ENCODE data around the gene MDFIC. TPM values are rescaled to one million over a fixed set of nuclear protein-coding genes. Genes with fewer than 3 reads are reported as not detected.

The MDFIC gene
- total RNA-seq, 1 donor from 2014 or later, result 5.4 TPM

DNA sequence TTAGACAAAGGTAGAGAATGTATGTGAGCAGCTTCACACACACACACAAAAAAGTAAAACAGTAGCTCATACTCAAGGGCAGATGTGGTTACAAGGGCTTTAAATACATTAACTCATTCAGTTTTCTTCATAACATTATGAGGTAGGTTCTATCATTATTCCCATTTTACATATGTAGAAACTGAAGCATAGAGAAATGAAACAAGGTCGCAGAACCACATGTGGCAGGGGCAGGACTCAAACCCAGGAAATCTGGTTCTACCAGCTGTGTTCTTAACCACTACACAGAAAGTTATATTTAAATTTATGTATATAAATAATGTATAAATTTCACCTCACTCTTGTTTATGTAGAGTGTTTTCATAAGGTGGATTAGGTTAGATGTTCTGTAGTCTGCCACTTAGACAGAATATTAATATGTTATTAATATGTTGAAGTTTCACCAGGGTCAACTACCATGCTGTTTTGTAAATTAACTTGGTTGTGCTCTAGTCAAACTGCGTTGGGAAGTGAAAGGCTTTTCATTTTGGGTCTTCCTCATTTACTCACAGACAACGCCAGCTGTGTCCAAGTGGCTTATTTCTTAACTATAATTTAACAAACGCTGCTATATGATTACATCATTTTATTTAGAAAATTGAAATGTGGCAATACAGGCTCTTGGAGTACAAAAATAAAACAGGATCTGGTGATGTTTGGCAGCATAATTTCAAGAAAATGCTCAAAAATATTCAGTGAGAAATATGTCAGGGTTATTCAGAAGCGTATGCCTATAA, 138.4 kb downstream of the MDFIC start:
- Mint-ChIP-seq H3K27me3 (no peaks in the 10 kb centered on the region), H3K27ac (no peak overlapping the region), H3K4me3 (ENCODE audit: low read depth) (no peak overlapping the region), H3K9me3 (ENCODE audit: low read depth) (no peaks in the 10 kb centered on the region), H3K36me3 (ENCODE audit: insufficient read depth) (no peaks in the 10 kb centered on the region), H3K4me1 (ENCODE audit: low read depth) (no peaks in the 10 kb centered on the region)
- TF ChIP-seq, protein P1, sequence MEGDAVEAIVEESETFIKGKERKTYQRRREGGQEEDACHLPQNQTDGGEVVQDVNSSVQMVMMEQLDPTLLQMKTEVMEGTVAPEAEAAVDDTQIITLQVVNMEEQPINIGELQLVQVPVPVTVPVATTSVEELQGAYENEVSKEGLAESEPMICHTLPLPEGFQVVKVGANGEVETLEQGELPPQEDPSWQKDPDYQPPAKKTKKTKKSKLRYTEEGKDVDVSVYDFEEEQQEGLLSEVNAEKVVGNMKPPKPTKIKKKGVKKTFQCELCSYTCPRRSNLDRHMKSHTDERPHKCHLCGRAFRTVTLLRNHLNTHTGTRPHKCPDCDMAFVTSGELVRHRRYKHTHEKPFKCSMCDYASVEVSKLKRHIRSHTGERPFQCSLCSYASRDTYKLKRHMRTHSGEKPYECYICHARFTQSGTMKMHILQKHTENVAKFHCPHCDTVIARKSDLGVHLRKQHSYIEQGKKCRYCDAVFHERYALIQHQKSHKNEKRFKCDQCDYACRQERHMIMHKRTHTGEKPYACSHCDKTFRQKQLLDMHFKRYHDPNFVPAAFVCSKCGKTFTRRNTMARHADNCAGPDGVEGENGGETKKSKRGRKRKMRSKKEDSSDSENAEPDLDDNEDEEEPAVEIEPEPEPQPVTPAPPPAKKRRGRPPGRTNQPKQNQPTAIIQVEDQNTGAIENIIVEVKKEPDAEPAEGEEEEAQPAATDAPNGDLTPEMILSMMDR (IDR thresholded peaks at IDR 0.05; ENCODE audit: unreplicated experiment), result no peak
- DNase-seq (ENCODE audit: low spot score, unreplicated experiment), result no peak

- no peaks in the 10 kb centered on the region for H3K27me3 Mint-ChIP-seq
- no peak overlapping the region for H3K4me3 Mint-ChIP-seq (ENCODE audit: low read depth)
- H3K36me3 Mint-ChIP-seq (ENCODE audit: insufficient read depth), result no peaks in the 10 kb centered on the region
- no peaks in the 10 kb centered on the region for H3K9me3 Mint-ChIP-seq (ENCODE audit: low read depth)
- DNase-seq (ENCODE audit: low spot score, unreplicated experiment), result no peak
- TF ChIP-seq, protein P1 (IDR thresholded peaks at IDR 0.05; ENCODE audit: unreplicated experiment), result no peak
- no peaks in the 10 kb centered on the region for H3K4me1 Mint-ChIP-seq (ENCODE audit: low read depth)
- no peak overlapping the region for H3K27ac Mint-ChIP-seq
Measured at GRCh38 chr7:115066050-115066449, 144.2 kb downstream of the MDFIC start.

- no peak for DNase-seq (ENCODE audit: low spot score, unreplicated experiment)
- TF ChIP-seq, protein P1 (IDR thresholded peaks at IDR 0.05; ENCODE audit: unreplicated experiment), result no peak
- Mint-ChIP-seq H3K27ac (no peak overlapping the region), H3K4me3 (ENCODE audit: low read depth) (no peak overlapping the region), H3K9me3 (ENCODE audit: low read depth) (no peaks in the 10 kb centered on the region), H3K36me3 (ENCODE audit: insufficient read depth) (no peaks in the 10 kb centered on the region), H3K4me1 (ENCODE audit: low read depth) (no peaks in the 10 kb centered on the region), H3K27me3 (no peaks in the 10 kb centered on the region)
Measured at GRCh38 chr7:115066634-115067033, 144.7 kb downstream of the MDFIC start.

DNA sequence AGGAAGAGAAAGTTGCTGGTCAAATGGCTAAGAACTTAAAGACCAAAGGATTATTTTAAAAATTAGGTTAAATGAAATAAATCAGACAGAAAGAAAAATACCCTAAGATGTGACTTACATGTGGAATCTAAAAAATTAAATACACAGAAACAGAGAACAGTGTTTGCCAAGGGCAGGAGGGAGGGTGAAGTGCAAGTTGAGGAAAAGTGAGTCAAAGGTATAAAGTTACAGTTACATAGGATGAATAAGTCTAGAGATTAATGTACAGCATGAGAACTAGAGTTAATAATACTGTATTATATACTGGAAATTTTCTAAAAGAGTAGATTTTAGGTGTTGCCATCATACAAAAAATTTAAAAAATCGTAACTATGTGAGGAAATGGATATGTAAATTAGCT, 146.3 kb downstream of the MDFIC start:
- no peaks in the 10 kb centered on the region for H3K9me3 Mint-ChIP-seq (ENCODE audit: low read depth)
- no peaks in the 10 kb centered on the region for H3K4me1 Mint-ChIP-seq (ENCODE audit: low read depth)
- no peaks in the 10 kb centered on the region for H3K36me3 Mint-ChIP-seq (ENCODE audit: insufficient read depth)
- no peak overlapping the region for H3K27ac Mint-ChIP-seq
- no peak for DNase-seq (ENCODE audit: low spot score, unreplicated experiment)
- H3K4me3 Mint-ChIP-seq (ENCODE audit: low read depth), result no peak overlapping the region
- TF ChIP-seq, protein P1 (IDR thresholded peaks at IDR 0.05; ENCODE audit: unreplicated experiment), result no peak
- no peaks in the 10 kb centered on the region for H3K27me3 Mint-ChIP-seq
